NCI-H748 (cell line): ENCODE results near the gene KCTD5.
"Not testable (repeated sequence)": the region's sequence is repeated elsewhere in the genome, so short reads cannot be mapped to it uniquely, and the experiment has no call there.

Source experiments
- DNase-seq: peaks from one replicate; lab custom pipeline; 2025; ENCODE audit not compliant: unreplicated experiment; lab: John Stamatoyannopoulos, UW

Gene KCTD5

DNA sequence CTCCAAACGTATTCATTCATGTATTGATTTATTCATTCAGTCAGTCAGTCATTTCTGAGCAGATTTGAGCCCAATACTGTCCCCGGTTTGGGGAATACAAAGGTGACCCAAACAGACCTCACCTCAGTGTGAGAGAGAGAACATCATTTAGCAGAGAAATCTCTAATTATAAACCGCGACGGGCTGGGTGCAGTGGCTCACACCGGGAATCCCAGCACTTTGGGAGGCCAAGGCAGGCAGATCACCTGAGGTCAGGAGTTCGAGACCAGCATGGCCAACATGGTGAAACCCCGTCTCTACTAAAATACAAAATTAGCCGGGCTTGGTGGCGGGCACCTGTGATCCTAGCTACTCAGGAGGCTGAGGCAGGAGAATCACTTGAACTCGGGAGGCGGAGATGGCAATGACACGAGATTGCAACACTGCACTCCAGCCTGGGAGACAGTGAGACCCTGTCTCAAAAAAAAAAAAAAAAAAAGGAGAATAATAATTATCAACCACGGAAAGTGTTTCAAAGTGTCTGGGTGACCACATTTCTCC is 39.4 kb downstream of the KCTD5 start:
- not testable (repeated sequence) for DNase-seq

GRCh38 chr16:2724088-2724676 is 41.9 kb downstream of the KCTD5 start:
- no peak for DNase-seq

DNA sequence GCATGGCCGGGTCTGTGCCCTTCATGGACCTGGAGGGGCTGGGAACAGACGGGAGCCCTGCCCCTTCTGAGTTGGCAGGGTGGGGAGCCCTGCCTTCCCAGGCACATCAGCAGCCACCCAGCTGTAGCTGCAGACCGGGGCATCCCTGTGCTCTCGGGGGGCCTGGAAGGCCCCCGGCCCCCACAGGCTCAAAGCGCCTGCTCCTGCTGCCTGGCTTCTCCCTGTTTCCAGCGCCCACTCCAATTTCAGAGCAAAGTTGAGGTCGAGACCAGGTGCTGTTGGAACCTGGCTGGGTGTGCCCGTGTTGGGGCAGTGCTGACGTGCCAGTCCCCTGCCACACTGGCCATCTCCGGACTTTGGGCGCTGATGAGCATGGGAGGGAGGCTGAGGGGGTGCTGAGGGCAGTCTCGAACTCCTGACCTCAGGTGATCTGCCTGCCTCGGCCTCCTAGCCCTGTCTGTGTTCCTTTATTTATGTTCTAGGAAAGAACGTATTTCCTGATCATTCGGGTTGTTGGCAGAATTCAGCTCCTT is 42.6 kb downstream of the KCTD5 start:
- DNase-seq = no peak

DNA sequence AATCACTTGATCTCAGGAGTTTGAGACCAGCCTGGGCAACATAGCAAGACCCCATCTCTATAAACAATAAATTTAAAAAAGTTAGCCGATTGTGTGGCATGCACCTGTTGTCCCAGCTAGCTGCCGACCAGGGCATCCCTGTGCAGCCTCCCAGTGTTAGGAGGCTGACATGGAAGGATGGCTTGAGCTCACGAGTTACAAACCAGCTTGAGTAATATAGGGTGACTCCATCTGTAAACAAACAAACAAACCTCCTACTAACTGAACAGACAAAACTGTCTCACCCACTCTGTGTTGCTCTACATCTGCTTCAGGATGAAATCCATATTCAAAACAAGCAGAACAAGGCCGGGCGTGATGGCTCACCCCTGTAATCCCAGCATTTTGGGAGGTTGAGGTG is 44.6 kb downstream of the KCTD5 start:
- no peak for DNase-seq

- DNase-seq = no peak
These were observed 45.7 kb downstream of the KCTD5 start for GRCh38 chr16:2728034-2728433.

GRCh38 chr16:2734844-2735515 is 52.7 kb downstream of the KCTD5 start:
- DNase-seq = no peak

DNA sequence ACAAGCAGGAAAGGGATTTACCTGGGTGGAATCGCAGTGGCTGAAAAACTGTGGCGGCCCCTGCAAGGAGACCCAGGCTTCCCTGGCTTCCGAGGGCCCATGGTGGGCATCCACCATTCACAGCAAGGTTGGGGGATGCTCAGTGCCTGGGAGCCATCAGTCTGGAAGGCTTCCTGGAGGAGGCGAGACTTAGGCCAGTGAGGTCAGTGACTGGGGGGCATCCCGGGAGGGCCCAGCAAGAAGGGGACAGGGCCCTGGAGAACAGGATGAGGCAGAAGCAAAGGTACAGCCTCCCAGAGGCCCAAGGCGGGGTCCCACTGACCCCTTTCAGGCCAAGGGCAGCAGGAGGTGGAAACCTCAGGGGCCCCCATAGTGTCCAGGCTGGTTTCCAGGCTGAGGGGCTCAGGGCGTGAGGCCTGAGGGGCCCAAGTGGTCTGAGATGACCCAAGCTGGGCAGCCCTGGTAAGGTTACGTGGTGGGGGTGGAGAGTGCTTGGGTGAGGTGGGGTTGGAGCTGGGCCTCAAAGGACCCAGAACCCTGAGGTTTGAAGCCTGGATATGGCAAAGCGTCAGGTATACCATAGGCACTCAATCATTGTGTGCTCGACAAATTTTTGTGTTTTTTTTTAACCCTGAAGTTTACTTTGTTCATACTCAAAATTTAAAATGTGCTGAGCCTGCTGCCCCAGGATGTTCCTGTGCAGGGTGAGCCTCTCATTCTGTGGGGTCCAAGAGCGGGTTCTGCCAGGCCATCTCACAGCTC is 54.3 kb downstream of the KCTD5 start:
- DNase-seq = no peak

DNA sequence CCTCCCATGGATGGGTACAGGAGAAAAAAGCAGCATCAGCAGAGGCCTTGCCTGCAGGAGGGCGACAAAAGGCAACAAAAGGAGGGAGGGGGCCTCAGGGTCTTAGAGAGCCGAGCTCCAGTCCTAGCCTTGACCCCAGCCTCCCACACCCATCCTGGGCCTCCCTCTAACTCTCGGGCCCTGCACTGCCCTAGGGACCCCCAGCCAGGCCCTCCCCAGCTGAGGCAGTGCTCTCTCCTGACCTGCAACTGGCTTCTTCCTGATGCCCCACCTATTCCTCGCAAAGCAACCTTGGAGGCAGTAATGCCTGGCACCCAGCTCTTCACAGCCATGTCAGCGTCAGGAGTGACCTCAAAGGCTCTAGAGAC is 54.9 kb downstream of the KCTD5 start:
- no peak for DNase-seq

GRCh38 chr16:2737895-2738418 is 55.6 kb downstream of the KCTD5 start:
- DNase-seq = no peak

GRCh38 chr16:2738615-2739014 is 56.3 kb downstream of the KCTD5 start:
- DNase-seq = no peak

GRCh38 chr16:2739625-2740430 is 57.5 kb downstream of the KCTD5 start:
- DNase-seq = no peak

DNA sequence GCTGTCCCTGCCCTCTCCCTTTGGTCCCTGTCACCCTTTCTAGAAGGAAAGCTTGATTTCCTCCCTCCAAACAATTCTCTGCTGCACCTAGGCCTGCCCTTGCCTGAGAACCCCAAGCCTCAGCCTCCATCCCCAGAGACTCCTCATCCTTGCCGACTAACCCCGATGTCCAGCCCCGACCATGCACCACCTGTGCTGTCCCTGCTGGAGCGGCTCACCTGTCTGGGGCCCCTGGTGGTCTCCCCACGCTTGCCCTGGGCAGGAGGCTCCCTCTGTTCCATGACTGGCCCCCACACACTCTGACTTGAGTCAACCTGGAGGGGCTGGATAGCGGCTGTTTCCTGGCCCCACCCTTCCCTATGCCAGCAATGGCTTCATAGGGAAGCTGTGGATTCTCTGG is 58.2 kb downstream of the KCTD5 start:
- DNase-seq = no peak

DNA sequence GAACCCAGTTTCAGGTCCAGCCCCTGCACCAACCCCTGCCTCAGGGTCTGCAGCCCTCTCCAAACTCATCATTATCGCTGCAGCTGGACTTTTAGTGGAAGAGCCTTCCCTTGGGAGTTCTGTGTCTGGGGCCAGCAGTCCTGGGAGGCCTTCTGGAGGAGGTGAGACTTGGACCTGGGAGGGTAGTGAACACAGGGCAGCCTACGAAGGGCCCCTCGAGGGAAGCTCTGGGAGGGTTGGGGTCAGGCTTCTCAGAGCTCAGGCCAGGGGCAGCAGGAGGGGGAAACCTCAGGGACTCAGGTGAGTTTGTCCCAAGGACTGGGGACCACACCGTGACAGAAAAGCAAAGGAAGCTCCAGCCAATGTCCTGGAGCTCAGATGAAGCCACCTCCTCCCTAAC is 58.8 kb downstream of the KCTD5 start:
- DNase-seq = no peak

DNA sequence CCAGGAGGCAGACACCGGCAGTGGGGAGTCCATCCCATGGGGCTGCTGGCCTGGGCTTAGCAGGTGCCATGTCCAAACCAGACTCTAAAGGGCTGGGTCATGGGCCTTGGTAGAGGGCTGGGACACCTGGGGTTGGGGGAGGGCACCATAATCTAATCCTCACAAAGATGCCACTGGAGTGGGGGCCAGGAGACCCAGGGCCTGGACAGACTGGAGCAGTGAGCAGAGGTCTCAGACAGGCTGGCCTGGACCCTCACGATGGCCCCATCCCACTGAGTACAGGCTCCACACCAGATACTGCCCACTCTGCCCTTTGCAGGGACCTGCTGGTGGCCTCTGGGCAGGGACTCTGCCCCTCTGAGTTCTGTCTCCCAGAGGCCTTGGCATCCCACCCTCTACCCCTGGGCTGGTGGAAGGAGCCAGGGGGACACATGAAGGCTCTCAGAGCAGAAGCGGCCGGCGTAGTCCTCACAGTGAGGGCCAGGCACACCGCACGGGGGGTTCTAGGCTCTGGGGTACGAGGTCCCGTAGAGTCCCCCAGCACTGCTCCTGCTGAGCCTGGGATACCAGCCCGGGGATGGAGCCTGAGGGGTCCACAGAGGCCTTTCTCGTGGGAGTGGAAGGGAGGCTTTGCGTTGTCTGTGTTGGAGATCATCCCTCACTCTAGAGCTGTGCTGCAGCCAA is 60.1 kb downstream of the KCTD5 start:
- DNase-seq = no peak

DNA sequence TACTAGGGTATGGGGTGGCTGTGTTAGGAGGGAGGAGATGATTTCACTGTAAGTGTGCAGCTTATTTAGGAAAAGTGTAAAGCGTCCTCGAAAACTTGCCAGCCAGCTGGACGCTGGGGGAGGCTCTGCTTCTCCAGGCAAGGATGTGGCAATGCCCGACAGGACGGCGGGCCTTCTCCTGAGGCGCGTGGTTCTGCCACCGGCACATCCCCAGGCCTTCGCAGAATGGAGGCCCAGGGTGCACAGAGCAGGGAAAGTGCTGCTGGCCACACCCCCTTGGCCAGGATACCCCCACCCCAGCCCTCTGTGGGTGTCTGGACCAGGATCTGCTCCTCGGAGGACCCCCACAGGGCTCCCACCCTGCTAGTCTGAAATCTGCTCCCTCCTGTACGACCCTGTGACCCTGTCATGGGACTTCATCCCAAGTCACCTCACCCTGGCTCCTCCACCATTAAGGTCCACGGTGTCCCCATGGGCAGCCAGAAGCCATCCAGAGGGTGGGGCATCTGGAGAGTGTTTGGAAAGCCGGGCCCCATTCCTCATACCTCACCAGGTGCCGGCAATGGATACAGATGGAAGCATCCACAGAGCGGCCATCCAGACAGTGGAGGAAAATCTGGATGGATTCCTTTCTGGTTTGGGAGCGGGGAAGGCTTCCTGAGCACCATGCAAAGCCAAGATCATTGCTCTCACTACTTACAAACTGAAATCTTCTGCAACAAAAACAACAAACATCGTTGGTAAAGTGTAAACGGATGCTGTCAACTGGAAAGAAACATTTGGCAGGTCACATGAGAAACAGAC is 60.9 kb downstream of the KCTD5 start:
- DNase-seq = no peak

GRCh38 chr16:2744711-2745110 is 62.4 kb downstream of the KCTD5 start:
- no peak for DNase-seq

DNA sequence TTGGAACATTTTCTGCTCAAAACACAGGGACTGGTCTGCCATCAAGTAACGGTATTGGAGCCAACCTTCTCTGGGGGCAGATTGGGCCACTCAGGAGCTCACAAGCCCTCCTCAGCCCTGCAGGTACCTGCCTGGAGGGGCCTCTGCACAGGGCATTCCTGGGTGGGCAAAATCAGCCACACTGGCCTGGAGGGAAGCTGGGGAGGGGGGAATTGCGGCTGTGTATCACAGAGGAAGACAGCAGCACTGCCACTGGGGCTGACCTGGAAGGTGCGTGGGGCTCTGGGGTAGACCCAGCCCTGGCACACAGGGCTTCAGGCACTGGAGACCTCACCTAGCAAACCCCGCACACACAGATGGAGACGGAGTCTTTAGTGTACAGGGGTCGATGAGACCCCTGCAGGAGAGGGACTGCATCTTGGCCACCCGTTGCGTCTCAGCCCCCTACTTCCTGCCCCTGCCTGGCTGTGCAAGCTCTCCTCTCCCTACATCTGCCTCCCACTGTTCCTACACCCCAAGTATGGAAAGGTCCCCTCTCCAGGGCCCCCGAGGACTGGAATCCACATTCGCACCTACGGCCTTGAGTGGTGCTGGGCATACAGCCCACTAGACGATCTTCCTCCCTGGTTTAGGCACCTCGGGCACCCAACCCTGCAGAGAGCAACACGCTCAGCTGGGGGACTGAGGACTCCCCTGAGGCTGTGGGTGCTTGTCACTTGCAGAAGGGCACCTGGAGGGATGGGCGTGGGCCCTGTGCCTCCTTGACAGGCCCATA is 63.0 kb downstream of the KCTD5 start:
- no peak for DNase-seq

DNA sequence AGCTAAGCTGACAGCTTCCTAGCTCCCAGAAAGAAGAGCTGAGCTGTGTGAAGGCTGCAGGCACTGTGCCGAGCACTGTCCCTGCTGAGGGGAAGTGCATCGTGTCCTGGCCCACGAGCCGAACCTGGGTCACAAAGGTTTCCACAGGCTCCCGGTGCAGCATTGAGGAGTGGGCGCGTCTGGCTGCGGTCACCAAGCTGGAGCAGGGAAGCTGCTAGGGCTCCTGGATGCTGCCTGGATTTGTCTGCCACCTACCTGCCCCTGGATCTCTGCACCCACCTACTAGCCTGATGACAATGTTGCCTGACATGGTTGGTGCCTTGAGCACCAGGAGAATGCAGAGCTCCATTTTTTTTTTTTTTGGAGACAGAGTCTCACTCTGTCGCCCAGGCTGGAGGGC is 63.6 kb downstream of the KCTD5 start:
- no peak for DNase-seq
